Panc1 (cell line): ENCODE data around the gene ZNFX1. TPM values are rescaled to one million over a fixed set of nuclear protein-coding genes. Genes with fewer than 3 reads are reported as not detected.
A peak's percentile ranks its signal among the peaks of the same experiment; 100 is the strongest.

Source experiments
- ATAC-seq: fragments of 200-7000 bp; cut with Tn5 transposase; 2 replicates; pipeline ENCODE4 v1.9.1; 2020; ENCODE audit warnings: mild to moderate bottlenecking, moderate library complexity
- BruUV-seq: library from RNA; stranded (reverse); fragments of 400-500 nt; replicated peaks from 2 replicates; lab custom pipeline; 2021; lab: Mats Ljungman, UMichigan
- CTCF ChIA-PET: fragments of 300-600 bp; sonication (Branson Sonifier 250); formaldehyde crosslinking; loops from one replicate; lab custom pipeline; 2022; ENCODE audit warnings: antibody characterized with exemption; lab: Charles Lee
- POLR2A ChIA-PET: fragments of 300-600 bp; sonication (Branson Sonifier 250); formaldehyde crosslinking; loops from one replicate; lab custom pipeline; 2022; ENCODE audit warnings: antibody characterized with exemption; lab: Charles Lee
- DNase-seq: peaks from one replicate; pipeline ENCODE4 v3.0.0-alpha.2; 2010; ENCODE audit warnings: low read depth, low spot score
- H3K27ac ChIP-seq: 2 replicates; pipeline ENCODE4 v1.5.1; 2011; ENCODE audit warnings: mild to moderate bottlenecking, low read length, inconsistent platforms
- H3K27me3 ChIP-seq: fragments of 200-500 bp; sonication (Bioruptor generic); 2 replicates; pipeline ENCODE4 v1.6.0; 2014; ENCODE audit warnings: low read length, inconsistent platforms; ENCODE audit not compliant: control insufficient read depth, insufficient read depth
- H3K36me3 ChIP-seq: fragments of 200-500 bp; sonication (Bioruptor generic); 2 replicates; pipeline ENCODE4 v1.5.1; 2014; ENCODE audit warnings: inconsistent platforms, mild to moderate bottlenecking, low read length, moderate library complexity; ENCODE audit not compliant: control insufficient read depth, insufficient read depth
- H3K4me1 ChIP-seq: 2 replicates; pipeline ENCODE4 v1.5.1; 2011; ENCODE audit warnings: inconsistent platforms, mild to moderate bottlenecking, low read length, moderate library complexity; ENCODE audit not compliant: control insufficient read depth, insufficient read depth
- H3K4me3 ChIP-seq, 2 experiments: 2 replicates each; pipeline ENCODE4 v1.5.1; 2011 to 2012; ENCODE audit warnings: low read depth in 2 of 2, low read length in 2 of 2, mild to moderate bottlenecking in 2 of 2, inconsistent platforms in 1 of 2, moderate library complexity in 1 of 2
- H3K9me3 ChIP-seq: fragments of 200-500 bp; sonication (Bioruptor generic); 2 replicates; pipeline ENCODE4 v1.5.1; 2014; ENCODE audit warnings: low read depth, mild to moderate bottlenecking, inconsistent platforms, low read length, moderate library complexity; ENCODE audit not compliant: control insufficient read depth, insufficient read depth
- POLR2AphosphoS5 ChIP-seq: IDR thresholded peaks from 2 replicates; pipeline ENCODE4 v1.6.1; 2012; ENCODE audit warnings: mild to moderate bottlenecking, low read depth, low read length, moderate library complexity
- SIN3A ChIP-seq: IDR thresholded peaks from 2 replicates; pipeline ENCODE4 v1.6.1; 2012; ENCODE audit warnings: low read depth, mild to moderate bottlenecking, low read length, moderate library complexity, borderline replicate concordance; ENCODE audit not compliant: insufficient read depth
- TCF7L2 ChIP-seq: IDR thresholded peaks from 2 replicates; pipeline ENCODE4 v1.6.1; 2011; ENCODE audit warnings: mild to moderate bottlenecking, low read depth, low read length, inconsistent platforms
- in situ Hi-C: cut with HindIII; loops from 2 replicates; pipeline ENCODE4 v1.10.0; 2016; ENCODE audit warnings: low sequenced_read_pairs, low pct_unique_long_range_greater_than_20kb
- intact Hi-C: fragments of 100-400 bp; cut with micrococcal nuclease; formaldehyde crosslinking; loops from one replicate; pipeline ENCODE4 v1.10.0; 2022; ENCODE audit not compliant: unreplicated experiment
- total RNA-seq: library from RNA; stranded (reverse); gene quantifications from one replicate; pipeline ENCODE4 v1.2.1, GENCODE V29; 2021; ENCODE audit not compliant: unreplicated experiment
- TF ChIP-seq, protein P1 (sequence below): fragments of 450-650 bp; IDR thresholded peaks from 2 replicates; pipeline ENCODE4 v1.5.1; 2017; ENCODE audit warnings: mild to moderate bottlenecking
- TF ChIP-seq, protein P2 (sequence below), 2 experiments: IDR thresholded peaks; 2 replicates each; pipeline ENCODE4 v1.6.1; 2011 to 2012; ENCODE audit warnings: low read depth in 2 of 2, control low read depth in 1 of 2, low read length in 1 of 2, mild to moderate bottlenecking in 1 of 2, moderate library complexity in 1 of 2; ENCODE audit not compliant: insufficient read depth in 1 of 2

The ZNFX1 gene
- total RNA-seq, 1 experiment from 2014 or later: 39.4 TPM

DNA sequence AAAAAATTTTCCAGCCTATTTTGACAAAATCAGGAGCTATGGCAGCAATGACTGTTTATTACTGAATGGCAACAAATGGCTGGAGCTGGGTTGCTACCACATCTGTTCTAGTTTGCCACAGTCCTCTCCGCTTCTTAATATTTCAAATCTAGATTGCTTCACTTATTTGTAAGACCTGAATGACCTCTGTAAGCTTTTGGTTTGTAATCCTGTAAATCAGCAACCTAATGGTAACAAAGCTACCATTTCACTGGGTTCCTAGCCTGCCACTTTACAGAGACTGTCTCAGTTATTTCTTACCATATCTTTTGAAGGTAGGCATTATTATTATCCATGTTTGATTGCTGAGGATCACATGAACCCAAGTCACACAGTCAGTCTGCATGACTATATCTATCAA is 15.4 kb downstream of the ZNFX1 start:
- H3K27ac ChIP-seq: no peak overlapping the region
- ATAC-seq (no peak), DNase-seq (no peak)
- intact Hi-C loops: no loop called here
- H3K36me3 ChIP-seq: peaks cover 29% of the 10 kb centered on the region
- H3K4me1 ChIP-seq: no peaks in the 10 kb centered on the region
- no peaks in the 10 kb centered on the region for H3K9me3 ChIP-seq
- BruUV-seq: TSS peak; percentile 39
- ChIA-PET POLR2A (interaction anchor here (0.6 to 0.7 kb wide), 2 partner anchors 17 to 18 kb away, joined by 4 to 8 read pairs; no protein-coding TSS in a partner anchor), CTCF (interaction anchor here (0.6 kb wide), 2 partner anchors 15 to 235 kb away, joined by 3 to 5 read pairs; no protein-coding TSS in a partner anchor)
- H3K4me3 ChIP-seq: no peak overlapping the region
- in situ Hi-C loops: no loop called here
- no peaks in the 10 kb centered on the region for H3K27me3 ChIP-seq
- TF ChIP-seq, protein P1, sequence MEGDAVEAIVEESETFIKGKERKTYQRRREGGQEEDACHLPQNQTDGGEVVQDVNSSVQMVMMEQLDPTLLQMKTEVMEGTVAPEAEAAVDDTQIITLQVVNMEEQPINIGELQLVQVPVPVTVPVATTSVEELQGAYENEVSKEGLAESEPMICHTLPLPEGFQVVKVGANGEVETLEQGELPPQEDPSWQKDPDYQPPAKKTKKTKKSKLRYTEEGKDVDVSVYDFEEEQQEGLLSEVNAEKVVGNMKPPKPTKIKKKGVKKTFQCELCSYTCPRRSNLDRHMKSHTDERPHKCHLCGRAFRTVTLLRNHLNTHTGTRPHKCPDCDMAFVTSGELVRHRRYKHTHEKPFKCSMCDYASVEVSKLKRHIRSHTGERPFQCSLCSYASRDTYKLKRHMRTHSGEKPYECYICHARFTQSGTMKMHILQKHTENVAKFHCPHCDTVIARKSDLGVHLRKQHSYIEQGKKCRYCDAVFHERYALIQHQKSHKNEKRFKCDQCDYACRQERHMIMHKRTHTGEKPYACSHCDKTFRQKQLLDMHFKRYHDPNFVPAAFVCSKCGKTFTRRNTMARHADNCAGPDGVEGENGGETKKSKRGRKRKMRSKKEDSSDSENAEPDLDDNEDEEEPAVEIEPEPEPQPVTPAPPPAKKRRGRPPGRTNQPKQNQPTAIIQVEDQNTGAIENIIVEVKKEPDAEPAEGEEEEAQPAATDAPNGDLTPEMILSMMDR: no peak
- TF ChIP-seq, protein P2, sequence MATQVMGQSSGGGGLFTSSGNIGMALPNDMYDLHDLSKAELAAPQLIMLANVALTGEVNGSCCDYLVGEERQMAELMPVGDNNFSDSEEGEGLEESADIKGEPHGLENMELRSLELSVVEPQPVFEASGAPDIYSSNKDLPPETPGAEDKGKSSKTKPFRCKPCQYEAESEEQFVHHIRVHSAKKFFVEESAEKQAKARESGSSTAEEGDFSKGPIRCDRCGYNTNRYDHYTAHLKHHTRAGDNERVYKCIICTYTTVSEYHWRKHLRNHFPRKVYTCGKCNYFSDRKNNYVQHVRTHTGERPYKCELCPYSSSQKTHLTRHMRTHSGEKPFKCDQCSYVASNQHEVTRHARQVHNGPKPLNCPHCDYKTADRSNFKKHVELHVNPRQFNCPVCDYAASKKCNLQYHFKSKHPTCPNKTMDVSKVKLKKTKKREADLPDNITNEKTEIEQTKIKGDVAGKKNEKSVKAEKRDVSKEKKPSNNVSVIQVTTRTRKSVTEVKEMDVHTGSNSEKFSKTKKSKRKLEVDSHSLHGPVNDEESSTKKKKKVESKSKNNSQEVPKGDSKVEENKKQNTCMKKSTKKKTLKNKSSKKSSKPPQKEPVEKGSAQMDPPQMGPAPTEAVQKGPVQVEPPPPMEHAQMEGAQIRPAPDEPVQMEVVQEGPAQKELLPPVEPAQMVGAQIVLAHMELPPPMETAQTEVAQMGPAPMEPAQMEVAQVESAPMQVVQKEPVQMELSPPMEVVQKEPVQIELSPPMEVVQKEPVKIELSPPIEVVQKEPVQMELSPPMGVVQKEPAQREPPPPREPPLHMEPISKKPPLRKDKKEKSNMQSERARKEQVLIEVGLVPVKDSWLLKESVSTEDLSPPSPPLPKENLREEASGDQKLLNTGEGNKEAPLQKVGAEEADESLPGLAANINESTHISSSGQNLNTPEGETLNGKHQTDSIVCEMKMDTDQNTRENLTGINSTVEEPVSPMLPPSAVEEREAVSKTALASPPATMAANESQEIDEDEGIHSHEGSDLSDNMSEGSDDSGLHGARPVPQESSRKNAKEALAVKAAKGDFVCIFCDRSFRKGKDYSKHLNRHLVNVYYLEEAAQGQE (IDR thresholded peaks at IDR 0.05; ENCODE audit: insufficient read depth in 1 of 2, low read depth in 2 of 2, low read length in 1 of 2): no peak
- TF ChIP-seq SIN3A (no peak), TCF7L2 (no peak), POLR2AphosphoS5 (no peak)

- Histone ChIP-seq H3K27me3 (no peaks in the 10 kb centered on the region), H3K4me3 (no peak overlapping the region), H3K4me1 (no peaks in the 10 kb centered on the region), H3K36me3 (peaks cover 40% of the 10 kb centered on the region), H3K27ac (no peak overlapping the region), H3K9me3 (no peaks in the 10 kb centered on the region)
- BruUV-seq: no TSS peak
- intact Hi-C loops (no loop called here), in situ Hi-C loops (no loop called here)
- TF ChIP-seq TCF7L2 (no peak), SIN3A (no peak), POLR2AphosphoS5 (no peak)
- TF ChIP-seq, protein P2 (IDR thresholded peaks at IDR 0.05; ENCODE audit: insufficient read depth in 1 of 2, low read depth in 2 of 2, low read length in 1 of 2): no peak
- TF ChIP-seq, protein P1: no peak
- no peak for ATAC-seq
- DNase-seq: no peak
- ChIA-PET CTCF (no interaction called here), POLR2A (no interaction called here)
These were observed 16.7 kb downstream of the ZNFX1 start for GRCh38 chr20:49261173-49261572.
